Left lung (tissue), 10 donors: ENCODE data around the gene TNFRSF13B. TPM values are rescaled to one million over a fixed set of nuclear protein-coding genes. Genes with fewer than 3 reads are reported as not detected.
"Not testable (repeated sequence)": the region's sequence is repeated elsewhere in the genome, so short reads cannot be mapped to it uniquely, and the experiment has no call there.

Source experiments
- ATAC-seq: fragments of 200-7000 bp; cut with Tn5 transposase; one replicate; pipeline ENCODE4 v1.9.1; 2020; ENCODE audit warnings: moderate library complexity
- DNase-seq, 4 donors: peaks; one replicate each; pipeline ENCODE4 v3.0.0-alpha.2; 2013 to 2020
- H3K27ac ChIP-seq, 2 donors: fragments of 200-600 bp; sonication (generic) in 1 of 2; one replicate each; pipeline versions ENCODE4 v1.5.0 to v1.8.0; 2020 to 2021
- H3K27me3 ChIP-seq, 2 donors: fragments of 200-600 bp; sonication (generic) in 1 of 2; one replicate each; pipeline versions ENCODE4 v1.5.0 to v1.8.0; 2020 to 2021
- H3K36me3 ChIP-seq, 2 donors: fragments of 200-600 bp; sonication (generic) in 1 of 2; one replicate each; pipeline versions ENCODE4 v1.5.0 to v1.8.0; 2020 to 2021
- H3K4me1 ChIP-seq, 2 donors: fragments of 200-600 bp; one replicate each; pipeline ENCODE4 v1.8.0; 2021
- H3K4me3 ChIP-seq, 2 donors: fragments of 200-600 bp; sonication (generic) in 1 of 2; one replicate each; pipeline versions ENCODE4 v1.5.0 to v1.8.0; 2020 to 2021; ENCODE audit warnings: mild to moderate bottlenecking in 1 of 2
- H3K9me3 ChIP-seq, 2 donors: fragments of 200-600 bp; sonication (generic) in 1 of 2; one replicate each; pipeline versions ENCODE4 v1.5.0 to v1.8.0; 2020 to 2021
- CTCF ChIP-seq, 2 donors: fragments of 200-600 bp; sonication (generic) in 1 of 2; IDR thresholded peaks; one replicate each; pipeline versions ENCODE4 v1.5.0 to v1.8.0; 2021; ENCODE audit warnings: antibody characterized with exemption in 2 of 2
- intact Hi-C, 2 donors: fragments of 100-400 bp; cut with DNase I; formaldehyde crosslinking; loops; one replicate each; pipeline versions ENCODE4 v1.11.2 to v1.14.2; 2022
- polyA plus RNA-seq, 6 donors: library from polyadenylated mRNA; unstranded; fragments of 120-200 nt; gene quantifications; one replicate each; pipeline ENCODE4 v1.2.1, GENCODE V29; 2013; ENCODE audit not compliant: insufficient read length in 6 of 6
- total RNA-seq, 2 donors: library from RNA; stranded (reverse); fragmentation: NEBNext Ultra II Directional; extraction: Animal tissue kit (Norgen Biotek cat#: 25700); gene quantifications; one replicate each; pipeline ENCODE4 v1.2.1, GENCODE V29; 2021
- donor health status: DM: no; HTN: yes; CAD: no.
- donor health status: DM: no; HTN: no; CAD: no.

Gene TNFRSF13B
- total and polyA plus RNA-seq, 8 donors = 0.61 to 0.79 TPM; not detected in 6

- no peak for TF ChIP-seq CTCF (IDR thresholded peaks at IDR 0.05)
- intact Hi-C loops = no loop called here
These were observed 71.5 kb downstream of the TNFRSF13B start for GRCh38 chr17:16900288-16900882.

GRCh38 chr17:16897211-16897896 is 74.6 kb downstream of the TNFRSF13B start:
- ATAC-seq, H3K9me3 ChIP-seq, H3K4me1 ChIP-seq, H3K27me3 ChIP-seq, H3K4me3 ChIP-seq, DNase-seq, H3K36me3 ChIP-seq, H3K27ac ChIP-seq, intact Hi-C loops: not testable (repeated sequence)

More at GRCh38 chr17:16900288-16900882, 71.5 kb downstream of the TNFRSF13B start:
- no peaks in the 10 kb centered on the region for H3K9me3 ChIP-seq
- no peaks in the 10 kb centered on the region for H3K4me1 ChIP-seq
- ATAC-seq = no peak
- H3K27ac ChIP-seq = no peak overlapping the region
- H3K27me3 ChIP-seq = peaks cover 0 to 7% of the 10 kb centered on the region in 2 donors
- no peaks in the 10 kb centered on the region for H3K36me3 ChIP-seq
- DNase-seq = no peak
- no peak overlapping the region for H3K4me3 ChIP-seq

- H3K36me3 ChIP-seq, H3K4me3 ChIP-seq, intact Hi-C loops, H3K4me1 ChIP-seq, ATAC-seq, H3K27ac ChIP-seq, H3K27me3 ChIP-seq, H3K9me3 ChIP-seq, DNase-seq: not testable (repeated sequence)
These were observed 75.7 kb downstream of the TNFRSF13B start for GRCh38 chr17:16896235-16896634.

- H3K4me1 ChIP-seq, intact Hi-C loops, DNase-seq: not testable (repeated sequence)
These were observed 78.4 kb downstream of the TNFRSF13B start for GRCh38 chr17:16893527-16893926.

GRCh38 chr17:16892876-16893454 is 79.0 kb downstream of the TNFRSF13B start:
- H3K27ac ChIP-seq, ATAC-seq, H3K27me3 ChIP-seq, H3K9me3 ChIP-seq, H3K4me3 ChIP-seq, H3K36me3 ChIP-seq, intact Hi-C loops, H3K4me1 ChIP-seq, DNase-seq: not testable (repeated sequence)

More at GRCh38 chr17:16893527-16893926, 78.4 kb downstream of the TNFRSF13B start:
- not testable (repeated sequence) for H3K4me3 ChIP-seq, H3K9me3 ChIP-seq, H3K27me3 ChIP-seq, H3K36me3 ChIP-seq, H3K27ac ChIP-seq, ATAC-seq

GRCh38 chr17:16889088-16889465 is 82.8 kb downstream of the TNFRSF13B start:
- no peak overlapping the region for H3K4me3 ChIP-seq
- DNase-seq = no peak

More at GRCh38 chr17:16889088-16889465, 82.8 kb downstream of the TNFRSF13B start:
- Histone ChIP-seq H3K27me3 (no peaks in the 10 kb centered on the region), H3K9me3 (no peaks in the 10 kb centered on the region), H3K36me3 (no peaks in the 10 kb centered on the region), H3K4me1 (no peaks in the 10 kb centered on the region), H3K27ac (no peak overlapping the region)
- intact Hi-C loops = no loop called here
- ATAC-seq = no peak
- no peak for TF ChIP-seq CTCF (IDR thresholded peaks at IDR 0.05)

Other genes starting within 250 kb of the TNFRSF13B start
- gene MPRIP, start 70.3 kb upstream of the TNFRSF13B start, total RNA-seq = 100 to 1,000 TPM; 259 to 338 TPM
- gene MPRIP, start 70.3 kb upstream of the TNFRSF13B start, polyA plus RNA-seq = 100 to 1,000 TPM; 221 to 271 (median 252) TPM
- 1 to 10 TPM; 3.4 to 5.6 TPM for gene PLD6, start 234.2 kb upstream of the TNFRSF13B start, total RNA-seq
- 1 to 10 TPM; 4.1 to 5.9 (median 4.6) TPM for gene PLD6, start 234.2 kb upstream of the TNFRSF13B start, polyA plus RNA-seq